Globus pallidus (tissue), 1 donor: ENCODE measurements around the gene GSG1L.

Source experiments
- DNase-seq: peaks from one replicate; pipeline ENCODE4 v3.0.0-alpha.2; 2015; ENCODE audit warnings: low spot score

Gene GSG1L

DNA sequence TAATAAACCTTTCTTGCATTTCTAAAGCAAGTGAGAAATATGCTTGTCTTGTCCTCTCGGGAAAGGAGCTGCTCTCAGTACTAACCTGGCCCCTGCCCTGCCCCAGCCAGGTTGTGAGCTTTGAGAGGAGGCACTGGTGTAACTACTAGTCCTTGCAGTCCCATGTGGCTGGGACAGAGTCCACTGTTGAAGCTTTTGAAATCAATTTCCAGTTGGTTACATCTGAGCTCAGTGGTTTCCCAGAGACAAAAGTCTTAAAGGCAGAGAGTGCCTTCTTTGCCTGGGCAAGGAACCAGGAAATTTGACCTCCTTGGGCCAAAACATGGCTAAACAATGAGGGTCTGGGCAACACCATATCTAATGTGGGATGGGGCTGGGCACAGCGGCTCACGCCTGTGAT, 48.7 kb downstream of the GSG1L start:
- DNase-seq: peak; percentile 8

GRCh38 chr16:28013878-28014277, 49.6 kb downstream of the GSG1L start:
- no peak for DNase-seq

- DNase-seq: no peak
Observed at GRCh38 chr16:28013392-28013791, 50.1 kb downstream of the GSG1L start.

DNA sequence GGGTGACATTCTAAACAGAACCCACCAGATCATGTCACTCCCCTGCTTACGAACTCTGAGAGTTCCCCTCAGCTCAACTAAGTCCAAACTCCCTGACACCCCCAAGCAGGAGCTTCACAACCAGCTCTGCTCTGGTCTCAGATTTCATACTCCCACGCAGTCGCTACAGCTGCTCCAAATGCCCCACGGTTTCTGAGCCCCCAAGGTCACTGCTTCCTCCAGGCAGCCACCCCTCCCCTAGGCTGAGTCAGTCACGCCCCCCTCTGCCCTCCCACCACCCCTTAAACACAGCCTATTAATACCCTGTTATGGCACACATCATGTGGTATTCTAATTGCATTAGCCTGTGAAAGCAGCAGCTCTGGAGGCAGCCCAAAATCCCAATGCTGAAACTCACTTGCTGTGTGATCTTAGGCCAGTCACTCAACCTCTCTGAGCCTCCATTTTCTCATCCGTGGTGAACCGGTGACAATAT, 51.5 kb downstream of the GSG1L start:
- no peak for DNase-seq

GRCh38 chr16:28011223-28011622, 52.3 kb downstream of the GSG1L start:
- no peak for DNase-seq

DNA sequence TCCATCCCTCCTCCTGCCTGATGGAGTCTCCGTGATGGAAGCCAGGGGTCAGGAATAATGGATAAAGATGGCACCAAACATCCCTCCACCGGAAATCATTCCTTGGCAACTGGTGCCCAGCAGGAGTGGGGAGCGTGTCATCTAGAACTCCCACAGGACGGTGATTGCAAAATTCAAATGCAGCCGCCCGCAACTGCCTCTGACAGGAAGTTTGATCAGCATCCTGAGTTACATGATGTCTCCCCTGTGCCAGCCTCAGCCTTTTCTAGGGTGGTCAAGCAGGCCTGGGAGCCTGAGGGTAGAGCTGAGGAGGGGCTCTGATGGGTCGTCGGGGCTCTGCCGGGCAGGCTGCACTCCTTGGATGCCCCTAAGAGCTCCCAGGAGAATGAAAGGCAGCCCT, 52.8 kb downstream of the GSG1L start:
- DNase-seq: no peak

GRCh38 chr16:28009586-28010373, 53.7 kb downstream of the GSG1L start:
- no peak for DNase-seq

- DNase-seq: no peak
Observed at GRCh38 chr16:28003923-28004322, 59.6 kb downstream of the GSG1L start.

DNA sequence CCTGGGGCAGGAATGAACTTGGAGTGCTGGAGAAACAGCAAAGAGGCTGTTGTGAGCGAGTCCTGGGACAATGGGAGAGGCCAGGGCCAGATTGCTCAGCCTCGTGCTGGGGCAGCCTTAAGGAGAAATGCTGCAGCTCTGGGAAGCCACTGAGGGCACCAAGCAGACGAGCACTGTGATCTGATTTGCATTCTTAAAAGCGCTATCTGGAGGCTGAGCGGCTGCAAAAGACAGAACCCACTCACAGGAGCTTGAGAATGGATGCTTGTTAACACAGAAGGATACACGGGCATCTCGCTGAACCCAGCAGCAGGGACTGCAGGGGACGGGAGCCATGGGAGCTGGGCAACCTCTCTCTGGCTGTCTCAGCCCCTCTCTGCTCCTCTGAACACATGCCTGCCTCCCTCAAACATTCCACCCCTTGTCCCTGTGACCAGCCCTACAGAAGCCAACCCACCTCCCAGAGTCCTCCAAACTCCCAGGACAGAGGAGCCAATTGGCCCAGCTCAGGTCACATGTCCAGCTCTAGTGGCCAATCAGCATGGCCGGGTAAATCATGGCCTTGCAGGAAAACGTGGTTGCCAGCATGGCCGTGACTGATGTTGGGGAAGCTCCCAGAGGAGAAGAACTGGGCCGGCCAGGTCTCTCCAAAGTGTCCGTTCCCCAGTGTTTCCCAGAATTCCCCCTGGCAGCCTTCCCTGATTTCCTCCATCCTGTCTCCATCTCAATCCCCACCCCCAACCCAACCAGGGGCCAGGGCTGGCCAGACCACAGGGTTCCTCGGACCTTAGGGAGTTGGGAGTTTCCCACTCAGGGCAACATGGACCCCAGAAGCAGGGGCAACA, 60.3 kb downstream of the GSG1L start:
- DNase-seq: no peak

DNA sequence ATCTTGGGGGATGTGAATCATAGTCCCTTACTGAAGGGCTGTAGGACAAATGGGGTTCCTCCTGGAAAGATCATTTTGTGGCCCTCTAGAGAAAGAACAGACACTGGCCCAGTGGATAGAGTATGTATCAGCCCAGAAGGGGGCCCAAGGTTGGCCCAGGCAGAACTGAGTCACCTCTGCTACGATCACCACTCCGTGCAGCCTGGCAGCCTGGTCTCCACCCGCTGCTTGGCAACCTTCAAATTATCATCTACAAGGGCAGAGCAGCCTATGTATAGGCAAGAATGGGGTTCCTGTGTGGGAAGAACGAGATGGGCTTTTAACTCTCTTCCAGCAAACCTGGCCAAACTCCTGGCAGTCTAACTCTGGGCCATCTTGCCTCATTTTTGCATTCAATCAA, 61.9 kb downstream of the GSG1L start:
- DNase-seq: no peak

DNA sequence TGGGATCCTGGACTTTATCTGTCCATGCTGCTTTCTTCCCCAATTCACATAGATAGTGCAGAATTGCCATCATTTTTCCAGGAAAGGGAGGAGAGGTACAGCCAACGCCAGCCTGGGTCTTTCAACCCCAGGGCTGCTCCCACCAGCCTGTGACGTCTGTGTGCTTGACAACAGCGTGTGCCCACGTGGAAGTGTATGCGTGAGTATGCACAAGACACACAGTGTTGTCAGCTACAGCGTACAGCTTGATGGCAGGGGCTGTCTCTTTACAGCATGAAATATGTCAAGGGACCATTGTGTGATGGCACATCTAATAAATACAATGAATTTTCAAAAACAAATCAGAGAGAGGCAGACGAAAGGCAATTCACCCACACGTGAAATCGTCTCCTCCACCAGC, 62.3 kb downstream of the GSG1L start:
- no peak for DNase-seq

DNA sequence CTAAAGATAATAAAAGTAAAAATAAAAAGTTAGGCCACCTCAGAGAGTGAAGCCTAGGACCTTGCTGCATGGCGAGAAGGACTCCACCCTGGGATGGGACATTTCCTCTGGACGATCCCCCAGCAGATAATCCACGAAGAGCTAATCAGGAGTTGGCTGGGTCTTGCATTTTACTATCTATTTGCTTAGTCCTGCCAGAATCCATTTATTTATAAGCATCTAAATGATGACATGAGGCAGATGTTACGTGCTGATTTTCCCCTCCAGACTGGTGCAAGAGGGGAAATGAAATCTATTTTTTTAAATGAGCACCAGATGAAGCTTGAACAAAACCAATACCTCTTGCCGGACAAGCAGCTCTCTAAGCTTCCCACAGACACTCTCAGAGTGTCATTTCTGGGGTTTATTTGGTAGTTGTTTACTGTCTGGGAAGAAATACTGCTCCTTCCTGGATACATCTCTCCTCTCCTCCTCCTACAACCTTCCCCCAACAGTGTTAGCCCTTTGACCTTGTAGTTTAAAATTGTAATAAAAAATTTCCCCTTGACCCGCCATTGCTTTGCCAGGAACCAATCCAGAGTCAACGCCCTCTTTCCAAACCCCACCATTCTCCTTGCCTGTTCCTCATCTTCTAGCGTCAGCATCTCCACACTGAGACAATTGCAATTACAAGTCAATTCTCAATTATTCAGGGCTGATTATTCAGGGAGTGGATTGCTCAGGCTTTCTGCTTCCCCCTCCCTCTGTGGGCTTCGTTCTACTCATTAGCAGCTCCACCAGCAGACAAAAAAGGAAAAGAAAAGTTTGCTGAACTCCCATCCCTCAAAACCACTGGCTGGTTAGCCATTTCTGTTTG, 63.0 kb downstream of the GSG1L start:
- no peak for DNase-seq

DNA sequence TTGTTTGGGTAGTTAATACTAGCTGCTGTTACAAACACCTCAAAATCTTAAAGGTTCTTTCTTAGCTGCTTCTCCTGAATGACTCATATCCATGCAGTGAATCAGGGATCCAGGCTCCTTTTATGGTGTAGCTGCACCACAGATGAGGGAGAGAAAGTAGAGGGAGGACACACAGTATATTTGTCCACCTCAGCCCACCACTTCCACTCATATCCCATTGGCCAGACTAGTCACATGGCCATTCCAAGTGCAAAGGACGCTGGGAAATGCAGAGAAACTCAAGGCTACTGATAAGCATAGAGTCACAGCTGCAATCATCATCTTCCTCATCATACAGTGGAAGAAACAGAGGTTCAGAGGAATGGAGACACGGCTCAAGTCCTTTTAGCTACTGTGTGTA, 63.8 kb downstream of the GSG1L start:
- no peak for DNase-seq

DNA sequence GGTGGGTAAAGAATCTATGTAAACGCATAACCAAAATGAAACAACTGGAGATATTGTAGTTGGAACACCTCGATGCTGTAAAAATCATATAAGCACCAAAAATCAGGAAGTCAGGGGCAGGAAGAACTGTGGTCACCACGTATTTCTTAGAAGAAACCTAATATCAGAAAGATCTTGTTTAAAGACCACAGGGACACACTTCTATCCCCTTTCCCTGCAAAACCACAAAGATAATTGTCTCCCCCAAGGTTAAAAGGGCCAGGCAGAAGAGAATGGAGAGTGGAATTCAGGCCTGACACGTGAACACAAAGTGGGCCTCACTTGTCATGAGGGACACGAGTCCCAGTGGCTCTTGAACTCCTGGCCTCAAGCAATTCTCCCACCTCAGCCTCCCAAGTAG, 68.1 kb downstream of the GSG1L start:
- no peak for DNase-seq

DNA sequence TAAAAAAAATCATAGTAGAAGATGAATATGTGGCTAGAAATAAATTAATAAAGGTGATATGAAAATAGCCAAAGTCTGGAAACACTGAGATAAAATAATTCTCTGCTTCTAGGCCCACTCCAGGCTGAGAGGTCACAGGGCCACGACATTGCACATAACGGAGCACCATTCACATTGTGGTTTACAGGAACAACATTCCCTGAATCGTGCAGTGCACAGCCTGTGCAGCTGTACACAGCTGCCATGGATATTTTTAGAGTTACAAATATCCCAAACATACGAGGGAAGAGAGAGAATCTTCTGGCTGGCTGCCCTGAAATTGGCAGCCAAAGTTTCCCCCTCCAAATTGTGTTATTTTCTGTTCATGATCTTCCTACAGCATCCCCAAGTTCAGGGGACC, 68.8 kb downstream of the GSG1L start:
- DNase-seq: no peak

GRCh38 chr16:27993587-27993986, 69.9 kb downstream of the GSG1L start:
- DNase-seq: no peak

- DNase-seq: no peak
Observed at GRCh38 chr16:27991876-27992275, 71.6 kb downstream of the GSG1L start.

DNA sequence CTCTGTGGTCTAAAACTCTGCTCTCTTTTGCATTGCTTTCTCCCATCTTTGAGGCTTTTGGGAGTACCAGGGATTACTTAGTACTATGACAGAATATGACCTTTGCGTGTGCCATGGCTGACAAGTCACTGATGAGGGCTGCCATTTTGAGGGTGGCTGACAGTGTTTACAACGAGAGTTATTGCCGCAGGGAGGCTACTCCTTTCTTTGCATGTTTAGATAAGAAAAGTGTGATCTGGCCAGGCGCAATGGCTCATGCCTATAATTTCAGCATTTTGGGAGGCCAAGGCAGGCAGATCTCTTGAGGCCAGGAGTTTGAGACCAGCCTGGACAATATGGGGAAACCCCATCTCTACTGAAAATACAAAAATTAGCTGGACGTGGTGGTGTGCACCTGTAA, 77.5 kb downstream of the GSG1L start:
- no peak for DNase-seq

DNA sequence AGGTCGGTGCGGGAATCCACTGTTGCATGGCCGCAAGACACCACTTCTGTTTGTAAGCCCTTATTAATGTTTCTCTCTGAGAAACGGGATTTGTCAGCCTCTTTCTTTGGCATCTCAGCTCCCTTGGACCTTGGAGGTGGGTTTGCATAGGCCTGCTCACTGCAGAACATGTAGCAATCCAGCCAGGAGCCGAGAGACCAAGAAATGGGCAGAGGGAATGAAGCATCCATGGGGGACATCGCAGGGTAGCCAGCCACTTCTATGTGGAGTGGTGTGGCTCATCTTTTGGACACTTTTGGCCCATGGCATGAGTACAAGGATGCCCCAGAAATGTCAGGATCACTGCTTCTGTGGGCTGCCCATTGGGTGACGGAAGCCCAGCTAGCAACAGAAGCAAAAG, 79.4 kb downstream of the GSG1L start:
- no peak for DNase-seq

DNA sequence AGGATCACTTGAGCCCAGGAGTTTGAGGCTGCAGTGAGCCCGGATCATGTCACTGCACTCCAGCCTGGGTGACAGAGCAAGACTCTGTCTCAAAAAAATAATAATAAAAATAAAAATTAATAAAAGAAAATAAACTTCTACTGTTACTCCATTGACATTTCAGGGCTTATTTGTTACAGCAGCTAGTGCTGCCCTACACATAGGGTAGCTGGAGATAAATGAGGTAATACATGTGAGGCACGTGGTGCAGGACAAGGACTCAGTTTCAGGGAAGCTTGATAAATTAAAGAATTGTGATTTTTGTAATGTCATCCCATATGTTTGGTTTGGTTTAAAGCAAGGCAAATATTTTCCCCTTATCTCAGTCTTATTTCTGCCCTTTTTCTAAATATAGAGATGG, 80.3 kb downstream of the GSG1L start:
- no peak for DNase-seq

DNA sequence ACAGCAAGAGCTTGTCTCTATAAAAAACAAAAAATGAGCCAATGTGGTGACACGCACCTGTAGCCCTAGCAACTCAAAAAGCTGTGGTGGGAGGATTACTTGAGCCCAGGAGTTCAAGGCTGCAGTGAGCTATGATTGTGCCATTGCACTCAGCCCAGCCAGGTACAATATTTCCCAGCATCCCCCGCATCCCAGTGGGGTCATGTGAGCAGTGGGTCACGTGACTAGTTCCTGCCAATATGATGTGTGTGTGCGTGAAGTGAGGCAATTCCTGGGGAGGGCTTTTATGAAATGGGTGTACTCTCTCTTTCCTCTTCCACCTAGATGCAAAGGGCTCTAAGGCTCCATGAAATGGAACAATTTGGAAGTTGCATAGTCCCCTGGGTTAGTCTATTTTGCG, 81.3 kb downstream of the GSG1L start:
- no peak for DNase-seq

DNA sequence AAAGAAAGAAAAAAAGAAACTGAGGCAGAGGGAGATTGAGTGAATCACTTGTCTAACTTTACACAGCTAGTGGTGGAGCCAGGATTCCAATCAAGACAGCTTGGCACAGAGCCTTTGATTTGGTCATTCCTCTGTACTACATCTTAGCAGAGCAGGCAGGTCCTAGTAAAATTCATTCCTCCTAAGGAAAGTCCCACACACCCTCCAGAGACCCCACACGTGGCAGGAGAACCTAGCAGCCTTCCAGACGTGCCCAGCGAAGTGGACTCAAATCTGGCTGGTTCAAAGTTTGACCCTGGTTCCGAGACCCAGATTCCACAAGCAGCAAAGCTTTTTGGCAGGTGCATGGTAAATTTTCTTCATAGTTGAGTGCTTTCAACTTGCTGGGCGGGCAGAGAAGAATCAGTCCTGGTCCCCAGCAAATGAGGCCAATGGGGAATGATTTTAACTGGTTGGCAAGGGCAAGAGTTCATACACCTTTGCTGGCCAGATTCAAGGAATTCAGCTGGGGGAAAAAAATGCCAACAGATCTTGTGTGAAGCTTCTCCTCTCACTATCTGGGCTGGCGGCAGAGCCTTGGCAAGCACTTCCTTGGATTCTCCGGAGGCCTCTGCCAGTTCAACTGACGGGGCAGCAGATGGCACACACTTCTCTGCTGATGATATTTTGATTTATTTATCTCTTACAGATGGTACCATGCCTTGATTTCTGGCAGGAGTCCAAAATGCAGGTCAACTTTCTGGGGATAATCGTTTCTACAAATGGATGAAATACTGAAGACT, 82.4 kb downstream of the GSG1L start:
- no peak for DNase-seq
